H9 (cell line): ENCODE results near the gene MST1. TPM values are rescaled to one million over a fixed set of nuclear protein-coding genes. Genes with fewer than 3 reads are reported as not detected.

ENCODE experiments used
- DNase-seq: peaks from one replicate; pipeline ENCODE4 v3.0.0-alpha.2; 2017
- H2AFZ ChIP-seq: one replicate; pipeline ENCODE4 v1.6.1; 2013; ENCODE audit warnings: mild to moderate bottlenecking, low read length, control low read depth, moderate library complexity
- H2AK5ac ChIP-seq: 2 replicates; pipeline ENCODE4 v1.6.1; 2013; ENCODE audit warnings: low read length, control low read depth, mixed read lengths; ENCODE audit not compliant: insufficient read length
- H2BK120ac ChIP-seq: one replicate; pipeline ENCODE4 v1.6.1; 2013; ENCODE audit warnings: low read depth, mild to moderate bottlenecking, low read length, control low read depth, inconsistent platforms; ENCODE audit not compliant: poor library complexity, severe bottlenecking
- H2BK12ac ChIP-seq: 2 replicates; pipeline ENCODE4 v1.6.1; 2013; ENCODE audit warnings: low read length, control low read depth, mixed read lengths, low read depth; ENCODE audit not compliant: insufficient read length
- H2BK15ac ChIP-seq: 2 replicates; pipeline ENCODE4 v1.6.1; 2013; ENCODE audit warnings: low read depth, low read length, control low read depth
- H2BK20ac ChIP-seq: one replicate; pipeline ENCODE4 v1.6.1; 2013; ENCODE audit warnings: low read depth, mild to moderate bottlenecking, low read length, control low read depth, inconsistent platforms; ENCODE audit not compliant: poor library complexity, severe bottlenecking
- H2BK5ac ChIP-seq: 2 replicates; pipeline ENCODE4 v1.6.1; 2013; ENCODE audit warnings: low read length, control low read depth, mixed read lengths; ENCODE audit not compliant: insufficient read length
- H3K14ac ChIP-seq: 2 replicates; pipeline ENCODE4 v1.6.1; 2013; ENCODE audit warnings: low read length, control low read depth; ENCODE audit not compliant: insufficient read depth
- H3K18ac ChIP-seq: 2 replicates; pipeline ENCODE4 v1.6.1; 2013; ENCODE audit warnings: low read depth, mild to moderate bottlenecking, mixed read lengths, low read length, control low read depth; ENCODE audit not compliant: insufficient read length
- H3K23ac ChIP-seq: 2 replicates; pipeline ENCODE4 v1.6.1; 2013; ENCODE audit warnings: low read length, control low read depth, mixed read lengths, low read depth; ENCODE audit not compliant: insufficient read length
- H3K23me2 ChIP-seq: 2 replicates; pipeline ENCODE4 v1.6.1; 2013; ENCODE audit warnings: low read depth, mild to moderate bottlenecking, mixed read lengths, low read length, control low read depth; ENCODE audit not compliant: insufficient read length, poor library complexity, severe bottlenecking
- H3K27ac ChIP-seq: 2 replicates; pipeline ENCODE4 v1.5.1; 2013; ENCODE audit warnings: low read length, control low read depth, mixed read lengths, low read depth; ENCODE audit not compliant: insufficient read length
- H3K27me3 ChIP-seq: 2 replicates; pipeline ENCODE4 v1.6.1; 2013; ENCODE audit warnings: low read length, control low read depth, inconsistent platforms; ENCODE audit not compliant: insufficient read depth
- H3K4ac ChIP-seq: 2 replicates; pipeline ENCODE4 v1.6.1; 2013; ENCODE audit warnings: low read depth, mild to moderate bottlenecking, control low read depth, inconsistent platforms, low read length, moderate library complexity
- H3K4me1 ChIP-seq: 2 replicates; pipeline ENCODE4 v1.6.1; 2013; ENCODE audit warnings: low read length, control low read depth, inconsistent platforms; ENCODE audit not compliant: insufficient read depth
- H3K4me2 ChIP-seq: 2 replicates; pipeline ENCODE4 v1.6.1; 2013; ENCODE audit warnings: low read length, control low read depth, mixed read lengths; ENCODE audit not compliant: insufficient read length, insufficient read depth
- H3K56ac ChIP-seq: 2 replicates; pipeline ENCODE4 v1.6.1; 2013; ENCODE audit warnings: low read depth, mild to moderate bottlenecking, mixed read lengths, low read length, control low read depth; ENCODE audit not compliant: insufficient read length
- H3K79me1 ChIP-seq: 2 replicates; pipeline ENCODE4 v1.6.1; 2013; ENCODE audit warnings: low read depth, mild to moderate bottlenecking, moderate library complexity, low read length, control low read depth, inconsistent platforms; ENCODE audit not compliant: insufficient read depth, poor library complexity, severe bottlenecking
- H3K79me2 ChIP-seq: 2 replicates; pipeline ENCODE4 v1.6.1; 2013; ENCODE audit warnings: low read length, control low read depth, inconsistent platforms; ENCODE audit not compliant: insufficient read depth
- H3K9ac ChIP-seq: 2 replicates; pipeline ENCODE4 v1.6.1; 2013; ENCODE audit warnings: low read length, control low read depth, mixed read lengths; ENCODE audit not compliant: insufficient read length; ENCODE audit errors: extremely low read depth
- H3K9me3 ChIP-seq: one replicate; pipeline ENCODE4 v1.6.1; 2013; ENCODE audit warnings: low read depth, low read length, inconsistent platforms; ENCODE audit not compliant: control insufficient read depth
- H3T11ph ChIP-seq: one replicate; pipeline ENCODE4 v1.6.1; 2013; ENCODE audit warnings: mild to moderate bottlenecking, low read length, control low read depth, inconsistent platforms
- H4K20me1 ChIP-seq: one replicate; pipeline ENCODE4 v1.6.1; 2013; ENCODE audit not compliant: control insufficient read depth, insufficient read length, insufficient read depth
- H4K5ac ChIP-seq: 2 replicates; pipeline ENCODE4 v1.6.1; 2013; ENCODE audit warnings: low read depth, mild to moderate bottlenecking, mixed read lengths, low read length, control low read depth; ENCODE audit not compliant: insufficient read length
- H4K8ac ChIP-seq: replicated peaks from 2 replicates; pipeline ENCODE4 v1.6.1; 2013; ENCODE audit warnings: low read length, control low read depth, mixed read lengths, low read depth; ENCODE audit not compliant: insufficient read length
- H4K91ac ChIP-seq: 2 replicates; pipeline ENCODE4 v1.6.1; 2013; ENCODE audit warnings: low read depth, mild to moderate bottlenecking, moderate library complexity, mixed read lengths, low read length, control low read depth; ENCODE audit not compliant: insufficient read length
- H3K27ac Mint-ChIP-seq, 3 experiments: 2 replicates in 2 of 3; 3 replicates in 1 of 3; pipeline ENCODE4 v1.8.0; 2020 to 2021; ENCODE audit warnings: mixed read lengths in 3 of 3, mild to moderate bottlenecking in 1 of 3, moderate library complexity in 1 of 3
- H3K27me3 Mint-ChIP-seq: 2 replicates; pipeline ENCODE4 v1.8.0; 2021; ENCODE audit warnings: low read depth, mild to moderate bottlenecking, moderate library complexity, mixed read lengths
- H3K36me3 Mint-ChIP-seq, 3 experiments: 2 replicates in 2 of 3; 3 replicates in 1 of 3; pipeline ENCODE4 v1.8.0; 2020 to 2021; ENCODE audit warnings: low read depth in 3 of 3, mixed read lengths in 3 of 3; ENCODE audit not compliant: insufficient read depth in 1 of 3
- H3K4me1 Mint-ChIP-seq, 2 experiments: 2 replicates each; pipeline ENCODE4 v1.8.0; 2020; ENCODE audit warnings: mixed read lengths in 2 of 2
- H3K4me3 Mint-ChIP-seq, 2 experiments: 2 replicates in 1 of 2; 3 replicates in 1 of 2; pipeline ENCODE4 v1.8.0; 2020 to 2021; ENCODE audit warnings: mild to moderate bottlenecking in 2 of 2, mixed read lengths in 2 of 2, moderate library complexity in 1 of 2
- H3K9me3 Mint-ChIP-seq, 2 experiments: 2 replicates in 1 of 2; 3 replicates in 1 of 2; pipeline ENCODE4 v1.8.0; 2020; ENCODE audit warnings: mild to moderate bottlenecking in 2 of 2, mixed read lengths in 2 of 2, moderate library complexity in 1 of 2
- WGBS: extraction: QIAGEN DNeasy Blood & Tissue Kit; methylation state at CpG from one replicate; pipeline ENCODE4 v1.1.7; 2013; ENCODE audit warnings: missing lambda C conversion rate, low lambda C conversion rate, mixed read lengths; ENCODE audit not compliant: insufficient read length; ENCODE audit errors: extremely low coverage; 5-methylcytosine and 5-hydroxymethylcytosine counted together
- total RNA-seq: library from RNA; stranded (reverse); gene quantifications from 2 replicates; pipeline ENCODE4 v1.2.1, GENCODE V29; 2021
- TF ChIP-seq, protein P1 (sequence below): fragments of 200-600 bp; sonication (generic); conservative IDR thresholded peaks from 3 replicates; pipeline ENCODE4 v1.8.0; 2021; ENCODE audit warnings: antibody characterized with exemption, mild to moderate bottlenecking

Gene MST1
- total RNA-seq, 1 experiment from 2014 or later, result 8.9 TPM

- H3K36me3 Mint-ChIP-seq, result no peaks in the 10 kb centered on the region
- H4K91ac ChIP-seq, result no peak overlapping the region
- H3K23me2 ChIP-seq, result no peaks in the 10 kb centered on the region
- H3T11ph ChIP-seq, result no peak overlapping the region
- no peak overlapping the region for H3K4ac ChIP-seq
- no peak overlapping the region; a peak in 1 of 7 replicates for H3K27ac Mint-ChIP-seq
- TF ChIP-seq, protein P1, sequence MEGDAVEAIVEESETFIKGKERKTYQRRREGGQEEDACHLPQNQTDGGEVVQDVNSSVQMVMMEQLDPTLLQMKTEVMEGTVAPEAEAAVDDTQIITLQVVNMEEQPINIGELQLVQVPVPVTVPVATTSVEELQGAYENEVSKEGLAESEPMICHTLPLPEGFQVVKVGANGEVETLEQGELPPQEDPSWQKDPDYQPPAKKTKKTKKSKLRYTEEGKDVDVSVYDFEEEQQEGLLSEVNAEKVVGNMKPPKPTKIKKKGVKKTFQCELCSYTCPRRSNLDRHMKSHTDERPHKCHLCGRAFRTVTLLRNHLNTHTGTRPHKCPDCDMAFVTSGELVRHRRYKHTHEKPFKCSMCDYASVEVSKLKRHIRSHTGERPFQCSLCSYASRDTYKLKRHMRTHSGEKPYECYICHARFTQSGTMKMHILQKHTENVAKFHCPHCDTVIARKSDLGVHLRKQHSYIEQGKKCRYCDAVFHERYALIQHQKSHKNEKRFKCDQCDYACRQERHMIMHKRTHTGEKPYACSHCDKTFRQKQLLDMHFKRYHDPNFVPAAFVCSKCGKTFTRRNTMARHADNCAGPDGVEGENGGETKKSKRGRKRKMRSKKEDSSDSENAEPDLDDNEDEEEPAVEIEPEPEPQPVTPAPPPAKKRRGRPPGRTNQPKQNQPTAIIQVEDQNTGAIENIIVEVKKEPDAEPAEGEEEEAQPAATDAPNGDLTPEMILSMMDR, result no peak
- no peak overlapping the region for H4K8ac ChIP-seq
- H3K4me1 ChIP-seq, result no peaks in the 10 kb centered on the region; the same call in 1 of the 2 replicates
- H3K9me3 Mint-ChIP-seq, result no peaks in the 10 kb centered on the region
- no peak overlapping the region for H3K9ac ChIP-seq
- no peak overlapping the region for H3K4me3 Mint-ChIP-seq
- no peak overlapping the region for H2BK20ac ChIP-seq
- no peak overlapping the region for H3K56ac ChIP-seq
- no peak overlapping the region for H2BK12ac ChIP-seq
- H2BK15ac ChIP-seq, result no peak overlapping the region
- no peaks in the 10 kb centered on the region for H3K79me1 ChIP-seq
- H2AFZ ChIP-seq, result no peak overlapping the region
- no peak overlapping the region for H3K23ac ChIP-seq
- no peak overlapping the region for H2BK120ac ChIP-seq
- no peaks in the 10 kb centered on the region for H4K20me1 ChIP-seq
- no peaks in the 10 kb centered on the region for H3K27me3 ChIP-seq
- H3K4me2 ChIP-seq, result no peak overlapping the region
- H3K79me2 ChIP-seq, result no peaks in the 10 kb centered on the region
- DNase-seq, result no peak
- no peak overlapping the region for H2BK5ac ChIP-seq
- no peak overlapping the region; the same call in 1 of the 2 replicates for H3K14ac ChIP-seq
- H3K9me3 ChIP-seq, result no peaks in the 10 kb centered on the region
- no peak overlapping the region for H3K18ac ChIP-seq
- no peak overlapping the region for H2AK5ac ChIP-seq
- H3K4me1 Mint-ChIP-seq, result peaks cover 13 to 16% of the 10 kb centered on the region in 2 experiments
- H3K27me3 Mint-ChIP-seq, result no peaks in the 10 kb centered on the region; the same call in 1 of the 2 replicates
- no peak overlapping the region for H4K5ac ChIP-seq
- no peak overlapping the region for H3K27ac ChIP-seq
- no CpG with 5 or more reads among the region's 34 CpGs for WGBS
These were observed 26.4 kb downstream of the MST1 start for GRCh38 chr3:49662720-49663413.
